GM18951 (cell line): Measurements from ENCODE around the gene CLDN24.
"Not testable (repeated sequence)": the region's sequence is repeated elsewhere in the genome, so short reads cannot be mapped to it uniquely, and the experiment has no call there.

Experiments
- POLR2A ChIP-seq: IDR thresholded peaks from 4 replicates; pipeline ENCODE4 v1.6.1; 2011; ENCODE audit warnings: mild to moderate bottlenecking; ENCODE audit not compliant: insufficient read length, insufficient read depth; ENCODE audit errors: extremely low read depth
- in situ Hi-C: fragments of 300-500 bp; cut with MboI; formaldehyde crosslinking; loops from one replicate; pipeline ENCODE4 v1.12.0; 2022; ENCODE audit warnings: low sequenced_read_pairs, mixed read lengths, inconsistent platforms; ENCODE audit not compliant: unreplicated experiment

The CLDN24 gene

DNA sequence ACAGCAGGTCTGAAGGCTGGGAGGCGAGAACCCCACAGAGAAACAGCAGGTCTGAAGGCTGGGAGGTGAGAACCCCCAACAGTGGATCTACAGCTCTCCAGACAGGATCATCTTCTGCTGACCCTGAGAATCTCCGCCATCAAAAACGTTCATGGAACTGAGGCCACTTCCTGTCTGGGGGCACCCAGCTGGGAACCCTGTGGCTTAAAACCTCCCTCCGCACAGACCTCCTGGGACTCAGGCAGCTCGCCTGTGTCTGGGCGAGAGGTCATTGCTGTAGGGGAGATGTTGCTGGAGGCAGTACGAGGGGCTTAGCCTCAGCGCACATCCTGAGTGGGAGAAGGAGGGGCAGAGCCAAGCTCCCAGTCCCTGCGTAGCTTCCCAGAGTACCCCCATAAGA is 15.1 kb upstream of the CLDN24 start:
- no peak for TF ChIP-seq POLR2A
- in situ Hi-C loops = no loop called here

DNA sequence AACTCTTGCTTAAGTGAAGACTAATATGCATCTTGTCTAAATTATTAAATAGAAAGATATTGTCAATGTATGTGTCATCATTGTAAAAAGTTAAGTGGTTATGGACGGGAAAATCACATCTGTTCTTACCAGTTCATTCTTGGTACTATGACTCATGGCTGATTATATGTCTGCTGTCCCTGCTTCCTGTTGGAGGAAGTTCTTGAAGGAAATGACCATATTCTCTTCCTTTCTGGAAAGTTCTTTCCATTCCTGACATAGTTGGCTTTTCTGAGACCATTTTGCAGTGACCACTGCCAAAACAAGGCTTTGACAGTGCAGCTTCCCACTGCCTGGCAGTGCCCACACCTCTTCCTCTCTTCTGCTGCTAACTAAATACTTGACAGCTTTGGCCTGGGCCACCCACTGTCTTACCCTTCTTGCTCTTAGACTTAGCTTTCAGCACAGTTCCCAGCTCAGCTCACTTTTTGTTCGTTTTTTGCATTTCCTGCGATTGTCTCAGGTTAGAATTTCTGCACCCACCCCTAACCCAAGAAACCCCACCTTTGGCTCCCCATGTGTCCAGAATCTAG is 13.2 kb upstream of the CLDN24 start:
- TF ChIP-seq POLR2A = no peak
- in situ Hi-C loops = no loop called here

DNA sequence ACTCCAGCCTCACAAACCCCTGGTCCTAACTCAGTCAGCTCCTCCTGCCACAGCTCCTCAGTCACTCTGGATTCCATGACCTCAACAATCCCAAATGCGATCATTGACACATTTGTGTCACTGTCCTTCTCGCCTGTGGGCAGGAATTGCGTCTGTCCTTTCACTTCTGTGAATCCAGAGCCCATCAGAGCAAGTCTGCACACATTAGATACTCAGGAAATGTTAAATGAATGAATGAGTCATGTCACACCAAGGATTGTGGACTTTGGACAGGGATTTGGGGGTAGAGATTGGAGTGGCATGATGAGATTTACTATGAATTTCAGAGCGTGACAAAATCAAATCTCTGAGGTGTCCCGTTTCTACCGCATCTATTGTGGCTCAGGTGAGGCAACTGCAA is 11.8 kb upstream of the CLDN24 start:
- in situ Hi-C loops = no loop called here
- no peak for TF ChIP-seq POLR2A

DNA sequence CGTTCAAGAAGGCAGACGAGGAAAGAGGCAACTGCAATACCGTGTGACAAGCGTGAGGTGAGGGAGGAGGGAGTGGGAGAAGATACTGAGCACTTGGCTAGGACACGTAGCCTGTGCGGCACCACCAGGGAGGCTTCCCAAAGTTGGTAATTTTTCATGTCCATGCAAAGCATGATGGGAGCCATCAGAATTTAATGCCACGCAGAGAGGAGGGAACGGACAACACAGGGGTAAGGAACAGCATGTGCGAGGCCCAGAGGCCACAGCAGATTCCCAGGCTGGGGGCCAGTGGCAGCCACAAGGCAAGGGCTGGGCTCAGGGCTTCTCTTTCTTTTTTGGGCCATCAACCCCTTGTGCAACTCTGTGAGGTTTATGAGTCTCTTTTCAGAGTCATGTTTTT is 11.0 kb upstream of the CLDN24 start:
- in situ Hi-C loops = no loop called here
- no peak for TF ChIP-seq POLR2A

DNA sequence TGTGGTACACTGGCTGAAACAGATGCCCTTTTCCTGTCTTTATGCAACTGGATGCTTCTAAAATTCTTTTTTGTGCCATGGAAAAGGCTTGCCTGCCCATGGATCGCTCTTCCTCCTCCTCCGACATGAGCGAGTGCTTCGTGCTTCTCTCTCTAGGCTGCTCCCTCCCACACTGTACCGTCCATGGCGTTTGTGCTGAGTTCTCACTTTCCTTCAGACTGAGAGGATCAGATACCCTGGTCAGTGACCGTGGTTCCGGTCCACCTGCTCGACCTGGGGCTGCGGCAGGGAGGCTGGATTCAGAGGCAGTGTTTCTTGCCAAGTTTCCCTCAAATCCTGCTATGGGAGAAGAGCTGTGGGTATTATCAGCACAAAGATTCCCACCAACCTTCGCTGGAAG is 10.2 kb upstream of the CLDN24 start:
- TF ChIP-seq POLR2A = no peak
- in situ Hi-C loops = no loop called here

DNA sequence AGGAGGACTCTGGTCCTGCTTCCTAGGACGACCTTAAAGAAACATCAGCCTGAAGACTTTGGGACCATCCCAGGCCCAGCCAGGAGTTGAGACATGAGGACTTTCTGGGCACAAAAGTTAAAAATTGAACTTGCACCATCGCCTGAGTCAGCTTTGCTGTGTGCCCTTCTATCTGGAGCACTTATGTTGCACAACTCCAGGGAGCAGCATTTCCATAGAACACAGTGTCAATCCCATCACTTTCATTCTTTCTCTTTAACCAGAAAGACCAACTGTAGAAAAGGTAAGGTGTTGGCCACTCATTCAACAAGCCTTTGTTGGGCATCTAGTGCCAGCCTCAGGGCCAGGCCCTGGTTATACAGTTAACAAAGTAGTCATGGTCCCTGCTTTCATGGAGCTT is 8.6 kb upstream of the CLDN24 start:
- no peak for TF ChIP-seq POLR2A
- in situ Hi-C loops = no loop called here

DNA sequence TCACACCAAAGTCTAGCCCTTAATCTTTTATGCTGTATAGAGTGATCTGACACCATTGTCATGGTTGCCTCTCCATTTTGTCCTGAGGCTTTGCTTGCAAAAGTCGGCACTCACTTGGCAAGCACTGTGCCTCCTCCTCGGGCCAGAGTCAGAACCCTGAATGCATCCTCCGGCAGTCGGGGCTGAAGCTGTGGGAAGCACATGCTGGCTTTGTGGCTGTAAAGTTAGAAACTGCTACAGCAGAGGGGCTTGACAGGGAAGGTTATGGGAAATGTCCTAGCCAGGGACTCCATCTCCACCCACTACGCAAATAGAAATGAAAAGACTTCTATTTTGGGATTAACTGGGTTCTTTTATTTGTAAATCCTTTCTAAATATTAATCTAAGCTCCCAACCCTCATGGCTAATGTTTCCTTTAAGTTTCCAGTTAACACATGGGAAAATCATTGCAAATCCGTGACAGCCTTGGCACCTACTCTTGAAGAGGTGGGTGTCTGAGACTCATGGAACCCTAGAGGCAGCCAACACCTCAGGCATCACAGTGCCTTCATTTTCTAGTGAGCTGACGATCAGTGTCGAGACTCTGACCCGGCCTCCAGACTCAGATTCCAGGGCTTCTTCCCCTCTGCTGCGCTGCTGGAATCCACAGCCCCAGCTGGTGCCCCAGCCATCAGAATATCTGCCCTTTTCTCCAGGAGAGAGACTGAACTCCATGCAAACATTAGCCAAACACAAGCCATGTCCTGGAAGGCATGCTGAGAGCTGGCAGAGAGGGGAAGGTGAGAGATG is 7.9 kb upstream of the CLDN24 start:
- in situ Hi-C loops = no loop called here
- TF ChIP-seq POLR2A = no peak

DNA sequence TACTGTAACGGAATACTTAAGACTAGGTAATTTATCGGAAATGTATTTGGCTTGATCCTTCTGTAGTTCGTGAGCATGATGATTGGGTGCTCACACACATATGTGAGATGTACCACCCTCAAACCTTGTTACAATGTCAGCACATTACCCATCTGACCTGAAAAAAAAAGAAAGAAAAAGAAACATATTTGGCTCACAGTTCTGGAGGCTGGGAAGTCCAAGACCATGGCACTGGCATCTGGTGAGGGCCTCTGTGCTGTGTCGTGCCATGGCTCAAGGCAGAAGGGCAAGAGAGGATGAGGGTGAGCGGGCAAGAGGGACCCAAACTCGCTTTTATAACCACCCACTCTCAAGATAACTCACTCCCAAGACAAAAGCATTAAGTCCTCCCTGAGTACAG is 7.0 kb upstream of the CLDN24 start:
- TF ChIP-seq POLR2A = no peak
- in situ Hi-C loops = no loop called here

DNA sequence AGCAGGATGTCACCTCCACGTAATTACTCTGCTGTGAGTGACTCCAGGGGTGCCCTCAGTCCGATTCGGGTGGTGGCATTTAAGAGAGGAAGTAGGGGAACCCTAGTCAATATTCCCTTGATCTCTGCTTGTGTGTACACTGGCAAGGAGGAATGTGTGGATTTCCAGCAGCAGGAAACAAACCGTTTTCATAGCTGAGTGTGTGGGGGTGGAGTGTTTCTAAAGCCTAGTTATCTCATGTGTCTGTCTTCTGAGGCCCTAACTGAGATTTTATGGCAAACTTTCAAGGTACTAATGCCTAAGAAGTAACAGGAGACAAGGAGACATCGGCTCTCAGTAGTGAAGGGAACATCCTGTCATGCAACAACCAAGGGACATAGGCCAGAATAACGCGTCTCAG is 6.6 kb upstream of the CLDN24 start:
- in situ Hi-C loops = no loop called here

DNA sequence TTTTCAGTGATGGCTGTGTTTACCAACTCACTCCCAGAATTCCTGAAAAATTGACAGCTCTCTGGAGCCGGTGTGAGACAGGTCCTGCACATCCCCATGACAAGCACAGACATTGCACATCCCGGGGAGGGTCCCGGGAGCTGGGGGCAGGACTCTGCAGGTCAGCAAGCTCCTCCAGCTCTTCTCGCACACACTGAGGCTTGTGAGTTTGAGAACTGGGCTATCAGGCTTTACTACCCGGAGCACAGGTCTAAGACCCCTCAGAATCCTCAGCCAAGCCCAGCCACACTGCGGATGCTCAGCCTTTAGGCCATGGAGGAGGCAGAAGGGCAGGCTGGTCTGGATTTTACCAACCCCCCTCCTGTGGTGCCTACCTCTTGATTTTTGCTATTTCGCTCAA is 5.6 kb upstream of the CLDN24 start:
- in situ Hi-C loops = no loop called here
- no peak for TF ChIP-seq POLR2A

More for the DNA sequence above, 6.6 kb upstream of the CLDN24 start:
- TF ChIP-seq POLR2A = no peak

DNA sequence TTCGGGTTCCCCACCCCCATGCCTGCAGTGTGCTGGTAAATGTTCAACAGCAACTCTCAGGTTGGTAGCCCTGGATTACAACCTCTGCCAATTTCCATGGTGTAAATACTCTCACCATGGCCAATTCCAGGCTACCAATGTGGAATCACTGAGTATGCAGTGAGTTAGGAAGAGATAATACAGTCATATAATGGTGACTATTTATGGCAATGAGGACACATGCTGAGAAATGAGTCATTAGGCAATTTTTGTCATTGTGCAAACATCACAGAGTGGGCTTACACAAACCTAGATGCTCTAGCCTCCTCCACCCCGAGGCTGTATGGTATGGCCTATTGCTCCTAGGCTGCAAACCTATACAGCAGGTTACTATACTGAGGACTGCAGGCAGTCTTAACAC is 4.6 kb upstream of the CLDN24 start:
- TF ChIP-seq POLR2A = no peak
- in situ Hi-C loops = no loop called here

DNA sequence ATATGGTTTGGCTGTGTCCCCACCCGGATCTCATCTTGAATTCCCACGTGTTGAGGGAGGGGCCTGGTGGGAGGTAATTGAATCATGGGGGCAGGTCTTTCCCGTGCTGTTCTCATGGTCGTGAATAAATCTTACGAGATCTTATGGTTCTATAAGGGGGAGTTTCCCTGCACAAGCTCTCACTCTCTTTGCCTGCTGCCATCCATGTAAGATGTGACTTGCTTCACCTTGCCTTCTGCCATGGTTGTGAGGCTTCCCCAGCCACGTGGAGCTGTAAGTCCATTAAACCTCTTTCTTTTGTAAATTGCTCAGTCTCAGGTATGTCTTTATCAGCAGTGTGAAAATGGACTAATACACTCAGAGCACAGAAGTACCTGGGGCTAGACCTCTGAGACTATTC is 4.2 kb upstream of the CLDN24 start:
- in situ Hi-C loops = not testable (repeated sequence)

DNA sequence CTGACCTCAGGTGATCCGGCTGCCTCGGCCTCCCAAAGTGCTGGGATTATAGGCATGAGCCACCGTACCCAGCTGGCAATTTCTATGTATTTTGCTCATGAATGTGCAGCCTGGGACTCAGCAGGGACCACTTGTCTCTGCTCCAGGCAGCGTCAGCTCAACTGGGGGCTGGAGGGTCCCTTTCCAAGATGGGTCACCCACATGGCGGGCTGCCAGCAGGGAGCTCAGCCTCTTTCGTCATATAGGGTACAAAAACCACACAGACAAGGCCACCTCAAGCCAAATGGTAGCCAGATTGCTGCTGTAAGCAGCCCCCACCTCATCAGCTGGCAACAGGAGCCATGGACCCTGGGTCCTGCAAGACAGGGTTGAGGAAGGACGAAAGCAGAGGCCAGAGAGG is 2.4 kb upstream of the CLDN24 start:
- TF ChIP-seq POLR2A = no peak
- in situ Hi-C loops = no loop called here

DNA sequence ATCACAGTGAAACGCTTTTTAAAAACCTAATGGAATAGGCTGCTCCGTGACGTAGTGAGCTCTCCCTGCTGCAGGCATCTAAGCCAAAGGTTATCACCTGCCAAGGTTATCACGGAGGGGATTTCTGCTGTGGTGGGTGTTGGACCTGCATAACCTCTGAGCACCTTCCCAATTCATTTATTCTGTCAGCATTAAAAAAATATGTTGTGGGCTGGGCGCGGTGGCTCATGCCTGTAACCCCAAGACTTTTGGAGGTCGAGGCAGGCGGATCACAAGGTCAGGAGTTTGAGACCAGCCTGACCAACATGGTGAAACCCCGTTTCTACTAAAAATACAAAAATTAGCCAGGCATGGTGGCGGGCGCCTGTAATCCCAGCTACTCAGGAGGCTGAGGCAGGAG is 1.8 kb upstream of the CLDN24 start:
- in situ Hi-C loops = not testable (repeated sequence)

DNA sequence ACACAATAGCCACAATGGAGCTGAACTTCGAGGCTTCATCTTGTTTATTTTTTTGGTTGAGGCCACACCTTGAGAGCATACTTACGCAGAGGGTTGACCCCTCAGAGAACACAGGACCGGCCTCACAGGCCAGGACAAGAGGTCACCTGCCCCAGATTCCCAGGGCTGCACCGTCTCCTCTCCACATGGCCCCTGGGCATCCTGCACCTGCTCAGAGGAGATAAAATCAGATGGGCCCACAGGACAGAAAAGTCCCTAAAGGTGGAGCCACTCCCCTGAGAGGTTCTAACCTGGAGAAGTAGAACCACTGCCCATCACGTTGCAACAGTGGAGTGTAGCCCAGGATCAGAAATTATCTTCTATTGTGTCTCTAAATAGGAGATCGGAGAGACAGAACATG is 1.1 kb upstream of the CLDN24 start:
- TF ChIP-seq POLR2A = no peak
- in situ Hi-C loops = no loop called here
